Motor neuron (in vitro differentiated cells): ENCODE measurements around the gene ZNF211. TPM values are rescaled to one million over a fixed set of nuclear protein-coding genes. Genes with fewer than 3 reads are reported as not detected.

Source experiments
- total RNA-seq, 8 experiments: library from RNA; unstranded; fragments of 300-600 nt; gene quantifications; 2 replicates each; pipeline versions ENCODE4 v1.2.3 to v1.2.4, GENCODE V29; 2022

ZNF211 gene
- total RNA-seq, 8 experiments from 2014 or later, result 10.2 to 28.1 (median 19.6) TPM

Other genes starting within 250 kb of the ZNF211 start
- gene ZNF548, start 243.3 kb upstream of the ZNF211 start, total RNA-seq, result 10 to 100 TPM in 7 of 8 experiments, 1 to 10 TPM in 1; 9.9 to 35.5 (median 25.4) TPM
- gene ZNF17, start 222.0 kb upstream of the ZNF211 start, total RNA-seq, result 10 to 100 TPM in 7 of 8 experiments, 1 to 10 TPM in 1; 7.8 to 21.6 (median 11.9) TPM
- gene ZNF749, start 197.8 kb upstream of the ZNF211 start, total RNA-seq, result 10 to 100 TPM; 10.1 to 24.0 (median 13.8) TPM
- 1 to 10 TPM in 7 of 8 experiments, under 1 TPM in 1; 0.92 to 4.2 (median 1.7) TPM for gene VN1R1, start 176.0 kb upstream of the ZNF211 start, total RNA-seq
- gene ZNF772, start 155.6 kb upstream of the ZNF211 start, total RNA-seq, result 10 to 100 TPM in 7 of 8 experiments, 1 to 10 TPM in 1; 7.4 to 33.0 (median 19.7) TPM
- gene ZNF419, start 145.4 kb upstream of the ZNF211 start, total RNA-seq, result 10 to 100 TPM; 12.4 to 18.6 (median 13.1) TPM
- 10 to 100 TPM in 5 of 8 experiments, 1 to 10 TPM in 3; 6.3 to 17.9 (median 10.9) TPM for gene ZNF773, start 133.2 kb upstream of the ZNF211 start, total RNA-seq
- gene ZNF549, start 105.8 kb upstream of the ZNF211 start, total RNA-seq, result 10 to 100 TPM in 1 of 8 experiments, 1 to 10 TPM in 7; 5.4 to 11.9 (median 7.9) TPM
- 10 to 100 TPM in 6 of 8 experiments, 1 to 10 TPM in 2; 7.4 to 14.5 (median 12.0) TPM for gene ZNF550, start 73.3 kb upstream of the ZNF211 start, total RNA-seq
- 10 to 100 TPM in 1 of 8 experiments, 1 to 10 TPM in 7; 4.7 to 10.8 (median 7.3) TPM for gene ZNF416, start 54.3 kb upstream of the ZNF211 start, total RNA-seq
- 10 to 100 TPM in 4 of 8 experiments, 1 to 10 TPM in 4; 3.0 to 19.2 (median 9.4) TPM for gene ZIK1, start 49.0 kb upstream of the ZNF211 start, total RNA-seq
- 1 to 10 TPM; 2.4 to 6.6 (median 3.5) TPM for gene ZNF530, start 33.3 kb upstream of the ZNF211 start, total RNA-seq
- 10 to 100 TPM; 10.5 to 22.4 (median 18.5) TPM for gene ZNF134, start 18.9 kb upstream of the ZNF211 start, total RNA-seq
- gene ZSCAN4, start 35.8 kb downstream of the ZNF211 start, total RNA-seq, result under 1 TPM in 2 of 8 experiments, not detected in 6; 0.14 to 0.15 TPM
- 10 to 100 TPM in 3 of 8 experiments, 1 to 10 TPM in 5; 4.7 to 15.2 (median 7.8) TPM for gene ZNF551, start 48.8 kb downstream of the ZNF211 start, total RNA-seq
- 1 to 10 TPM in 6 of 8 experiments, under 1 TPM in 2; 0.73 to 7.2 (median 1.7) TPM for gene ZNF154, start 76.0 kb downstream of the ZNF211 start, total RNA-seq
- 10 to 100 TPM in 1 of 8 experiments, 1 to 10 TPM in 7; 1.7 to 11.4 (median 4.1) TPM for gene ZNF671, start 94.5 kb downstream of the ZNF211 start, total RNA-seq
- gene ZNF776, start 113.6 kb downstream of the ZNF211 start, total RNA-seq, result 10 to 100 TPM in 7 of 8 experiments, 1 to 10 TPM in 1; 9.8 to 28.0 (median 15.7) TPM
- 10 to 100 TPM in 7 of 8 experiments, 1 to 10 TPM in 1; 8.6 to 27.4 (median 16.2) TPM for gene ZNF586, start 136.5 kb downstream of the ZNF211 start, total RNA-seq
- gene ZNF552, start 181.7 kb downstream of the ZNF211 start, total RNA-seq, result 10 to 100 TPM in 2 of 8 experiments, 1 to 10 TPM in 6; 4.4 to 20.0 (median 6.8) TPM
- 10 to 100 TPM in 4 of 8 experiments, 1 to 10 TPM in 4; 3.1 to 47.5 (median 9.8) TPM for gene ZNF587B, start 197.1 kb downstream of the ZNF211 start, total RNA-seq
- 10 to 100 TPM; 11.2 to 44.9 (median 25.4) TPM for gene ZNF587, start 216.7 kb downstream of the ZNF211 start, total RNA-seq